Body of pancreas (tissue), 4 donors: ENCODE measurements around the gene GRIFIN.

Source experiments
- POLR2A ChIP-seq, 3 donors: fragments of 450-650 bp; IDR thresholded peaks; one replicate each; pipeline ENCODE4 v1.6.1; 2016; ENCODE audit warnings: antibody characterized with exemption in 3 of 3, mild to moderate bottlenecking in 2 of 3
- TF ChIP-seq, protein P1 (sequence below), 7 experiments: fragments of 450-650 bp in 4 of 7; fragments of 200-600 bp in 3 of 7; sonication (generic) in 3 of 7; IDR thresholded peaks; one replicate each; pipeline ENCODE4 v1.5.1; 2016 to 2019; ENCODE audit warnings: antibody characterized with exemption in 7 of 7

DNA sequence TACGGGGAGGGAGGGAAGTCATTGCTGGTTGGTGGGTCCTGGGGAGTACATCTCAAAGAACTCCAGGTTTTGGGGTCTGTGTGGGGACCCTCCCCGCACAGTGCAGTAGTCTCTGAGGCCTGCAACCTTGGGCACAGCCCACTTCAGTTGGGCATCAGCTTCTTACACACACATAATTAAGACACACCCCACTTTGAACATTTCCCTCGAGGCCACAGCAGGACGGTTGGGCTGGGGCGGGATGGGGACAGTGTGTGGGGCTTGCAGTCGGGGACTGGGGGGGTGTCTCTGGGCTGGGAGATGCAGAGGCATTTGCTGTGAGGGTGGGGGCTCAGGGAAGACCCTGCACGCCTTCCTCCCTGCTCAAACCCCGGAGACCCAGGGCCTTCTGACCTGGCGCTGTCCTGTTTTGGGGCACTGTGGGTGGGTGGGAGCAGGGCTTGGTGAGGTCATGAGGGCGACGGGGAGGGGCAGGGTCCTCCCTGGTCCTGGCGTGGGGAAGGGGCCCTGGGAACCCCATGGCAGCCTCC, 44.6 kb upstream of the GRIFIN start:
- TF ChIP-seq, protein P1, sequence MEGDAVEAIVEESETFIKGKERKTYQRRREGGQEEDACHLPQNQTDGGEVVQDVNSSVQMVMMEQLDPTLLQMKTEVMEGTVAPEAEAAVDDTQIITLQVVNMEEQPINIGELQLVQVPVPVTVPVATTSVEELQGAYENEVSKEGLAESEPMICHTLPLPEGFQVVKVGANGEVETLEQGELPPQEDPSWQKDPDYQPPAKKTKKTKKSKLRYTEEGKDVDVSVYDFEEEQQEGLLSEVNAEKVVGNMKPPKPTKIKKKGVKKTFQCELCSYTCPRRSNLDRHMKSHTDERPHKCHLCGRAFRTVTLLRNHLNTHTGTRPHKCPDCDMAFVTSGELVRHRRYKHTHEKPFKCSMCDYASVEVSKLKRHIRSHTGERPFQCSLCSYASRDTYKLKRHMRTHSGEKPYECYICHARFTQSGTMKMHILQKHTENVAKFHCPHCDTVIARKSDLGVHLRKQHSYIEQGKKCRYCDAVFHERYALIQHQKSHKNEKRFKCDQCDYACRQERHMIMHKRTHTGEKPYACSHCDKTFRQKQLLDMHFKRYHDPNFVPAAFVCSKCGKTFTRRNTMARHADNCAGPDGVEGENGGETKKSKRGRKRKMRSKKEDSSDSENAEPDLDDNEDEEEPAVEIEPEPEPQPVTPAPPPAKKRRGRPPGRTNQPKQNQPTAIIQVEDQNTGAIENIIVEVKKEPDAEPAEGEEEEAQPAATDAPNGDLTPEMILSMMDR (IDR thresholded peaks at IDR 0.05), result no peak
- no peak for TF ChIP-seq POLR2A (IDR thresholded peaks at IDR 0.05)
